ENCODE data around the gene ACSF2. TPM values are rescaled to one million over a fixed set of nuclear protein-coding genes. Genes with fewer than 3 reads are reported as not detected.
A peak's percentile ranks its signal among the peaks of the same experiment; 100 is the strongest.

Gene ACSF2
- total RNA-seq, 1 donor from 2014 or later = 14.9 TPM

DNA sequence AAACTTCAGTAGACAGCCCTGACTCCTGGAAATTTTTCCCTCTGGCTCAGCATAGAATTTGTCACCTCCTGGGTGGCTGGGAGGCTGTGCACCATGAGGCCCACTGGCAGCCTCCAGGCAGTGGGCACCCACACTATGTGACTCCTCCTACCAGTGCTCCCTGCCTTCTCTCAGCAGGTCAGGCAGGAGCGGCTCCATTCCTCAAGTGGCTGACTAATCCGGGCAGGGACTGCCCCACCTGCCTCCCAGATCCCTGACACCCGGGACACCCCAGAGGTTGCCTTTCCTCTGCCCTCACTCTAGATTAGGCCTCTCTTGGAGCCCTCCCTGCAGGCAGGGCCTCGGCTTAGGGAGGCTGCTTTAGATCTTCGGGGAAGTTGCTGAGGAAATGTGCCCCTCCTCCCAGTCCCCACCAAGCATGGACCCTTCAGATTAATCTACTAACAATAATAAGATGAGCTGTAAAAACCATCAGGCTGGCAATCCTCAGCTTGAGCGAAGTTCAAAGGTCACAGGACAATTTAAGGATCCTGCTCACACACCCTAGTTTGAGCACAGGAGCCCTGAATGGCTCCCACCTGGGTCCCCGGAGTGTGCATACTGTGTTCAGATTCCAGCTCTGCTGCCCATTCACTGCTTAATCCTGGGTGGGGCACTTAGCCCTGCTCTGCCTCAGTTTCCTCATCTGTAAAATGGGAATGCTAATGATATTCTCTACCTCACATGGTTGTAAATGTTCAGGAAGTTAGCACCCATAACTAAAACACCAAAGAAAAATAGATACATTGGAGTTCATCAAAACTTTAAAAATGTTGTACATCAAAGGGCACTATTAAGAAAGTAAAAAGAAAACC, 72.2 kb downstream of the ACSF2 start:
- no peak for DNase-seq (ENCODE audit: low spot score)

DNA sequence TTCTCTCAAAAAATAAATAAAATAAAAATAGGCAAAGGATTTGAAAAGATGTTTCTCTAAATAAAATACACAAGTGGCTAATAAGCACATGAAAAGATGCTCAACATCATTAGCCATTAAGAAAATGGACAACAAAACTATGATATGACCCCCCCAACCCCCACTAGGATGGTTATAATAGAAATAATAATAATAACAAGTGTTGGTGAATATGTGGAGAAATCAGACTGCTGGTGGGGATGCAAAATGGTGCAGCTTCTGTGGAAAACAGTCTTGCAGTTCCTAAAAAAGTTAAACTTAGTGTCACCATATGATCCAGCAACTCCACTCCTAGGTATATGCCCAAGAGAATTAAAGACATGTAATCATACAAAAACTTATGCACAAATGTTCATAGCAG, 73.3 kb downstream of the ACSF2 start:
- DNase-seq (ENCODE audit: low spot score) = no peak

DNA sequence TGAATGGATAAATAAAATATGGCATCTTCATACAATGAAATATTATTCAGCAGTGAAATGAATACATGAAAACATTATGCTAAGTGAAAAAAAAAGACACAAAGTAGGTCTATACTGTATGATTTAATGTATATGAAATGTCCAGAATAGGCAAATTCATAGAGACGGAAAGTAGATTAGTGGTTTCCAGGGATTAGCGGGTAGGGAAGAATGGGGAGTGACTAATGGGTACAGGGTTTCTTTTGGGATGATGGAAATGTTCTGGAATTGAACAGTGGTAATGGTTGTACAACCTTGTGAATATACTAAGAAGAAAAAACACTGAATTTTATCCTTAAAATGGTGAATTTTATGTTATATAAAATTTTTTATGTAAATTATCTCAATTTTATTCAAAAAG, 73.7 kb downstream of the ACSF2 start:
- DNase-seq (ENCODE audit: low spot score) = no peak

DNA sequence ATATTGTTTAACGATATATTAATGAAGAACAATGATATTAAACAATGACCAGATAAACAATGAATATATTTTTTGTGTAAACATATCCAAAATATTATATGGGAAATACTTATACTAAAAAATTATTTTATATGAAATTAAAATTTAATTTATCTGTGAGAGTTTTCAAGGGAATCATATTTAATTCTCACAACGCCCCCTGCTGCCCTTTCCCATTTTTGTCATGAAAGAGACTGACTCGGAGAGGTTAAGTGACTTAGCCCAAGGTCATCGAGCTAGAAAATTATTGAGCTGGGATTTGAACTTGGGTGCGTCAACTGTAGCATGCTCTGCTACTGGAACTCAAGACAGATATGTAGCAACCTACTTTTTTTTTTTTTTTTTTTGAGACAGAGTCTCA, 75.0 kb downstream of the ACSF2 start:
- no peak for DNase-seq (ENCODE audit: low spot score)

DNA sequence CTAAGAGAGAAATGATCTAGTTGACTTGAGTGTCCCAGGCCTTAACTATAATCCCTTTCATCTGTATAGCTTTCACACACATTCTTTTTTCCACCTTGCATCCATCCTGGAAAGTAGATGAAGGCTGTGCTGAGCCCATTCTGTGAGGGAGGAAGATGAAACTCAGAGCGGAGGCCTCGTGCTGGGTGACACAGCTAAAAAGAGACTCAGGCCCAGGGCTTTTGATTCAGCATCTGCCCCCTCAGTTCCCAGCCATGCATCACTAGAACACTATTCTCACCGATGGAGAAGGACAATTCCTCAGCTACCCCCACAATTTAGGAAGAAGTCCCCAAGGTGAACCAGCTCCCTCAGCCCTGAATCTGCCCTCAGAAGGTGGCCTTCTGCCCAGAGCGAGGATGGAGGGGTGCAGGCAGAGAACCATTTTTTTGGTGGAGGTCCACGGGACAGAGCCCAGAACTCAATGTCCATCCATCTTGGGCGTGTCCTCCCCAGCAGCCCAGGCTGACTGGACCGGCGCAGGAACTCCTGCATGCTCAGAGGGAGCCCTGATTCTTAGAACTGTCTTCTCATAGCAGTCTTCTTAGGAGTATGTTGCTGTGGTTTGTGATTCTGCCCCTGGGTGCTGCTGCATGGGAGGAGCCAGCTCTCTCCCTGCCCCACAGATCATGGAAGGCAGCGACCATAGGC, 76.4 kb downstream of the ACSF2 start:
- DNase-seq (ENCODE audit: low spot score) = no peak

DNA sequence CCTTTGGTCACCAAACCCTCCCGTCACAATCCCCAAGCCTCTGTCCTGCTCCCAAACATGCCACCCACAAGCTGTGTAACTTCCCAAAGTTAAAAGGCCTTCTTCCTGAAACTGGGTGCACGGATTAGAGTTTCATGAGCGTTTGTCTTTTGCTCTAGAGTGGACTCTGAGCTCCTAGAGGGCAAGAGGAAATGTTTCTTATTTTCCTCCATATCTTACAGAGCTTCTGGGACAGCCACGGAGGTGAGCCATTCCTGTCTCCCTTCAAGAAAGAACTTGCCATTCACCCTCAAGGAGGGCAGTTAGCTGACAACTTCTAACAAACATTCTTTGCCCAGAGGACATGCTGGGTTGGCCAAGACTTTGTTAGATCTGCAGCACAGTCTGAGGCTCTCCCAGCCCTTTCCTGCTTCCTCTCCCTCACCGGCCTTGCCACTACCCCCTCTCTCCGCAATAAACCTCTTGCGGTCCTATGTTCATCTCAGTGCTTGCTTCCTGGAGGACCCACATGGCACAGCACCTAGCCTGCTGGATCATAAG, 79.6 kb downstream of the ACSF2 start:
- DNase-seq (ENCODE audit: low spot score) = no peak

GRCh38 chr17:50506298-50506697, 80.3 kb downstream of the ACSF2 start:
- no peak for DNase-seq (ENCODE audit: low spot score)

GRCh38 chr17:50507871-50508572, 82.0 kb downstream of the ACSF2 start, which contains the start of gene MYCBPAP:
Gene MYCBPAP, plus strand, starts transcription at chr17:50508439. Its CDS starts 236 bp downstream, at chr17:50508675.
- DNase-seq (ENCODE audit: low spot score) = peak; percentile 79

DNA sequence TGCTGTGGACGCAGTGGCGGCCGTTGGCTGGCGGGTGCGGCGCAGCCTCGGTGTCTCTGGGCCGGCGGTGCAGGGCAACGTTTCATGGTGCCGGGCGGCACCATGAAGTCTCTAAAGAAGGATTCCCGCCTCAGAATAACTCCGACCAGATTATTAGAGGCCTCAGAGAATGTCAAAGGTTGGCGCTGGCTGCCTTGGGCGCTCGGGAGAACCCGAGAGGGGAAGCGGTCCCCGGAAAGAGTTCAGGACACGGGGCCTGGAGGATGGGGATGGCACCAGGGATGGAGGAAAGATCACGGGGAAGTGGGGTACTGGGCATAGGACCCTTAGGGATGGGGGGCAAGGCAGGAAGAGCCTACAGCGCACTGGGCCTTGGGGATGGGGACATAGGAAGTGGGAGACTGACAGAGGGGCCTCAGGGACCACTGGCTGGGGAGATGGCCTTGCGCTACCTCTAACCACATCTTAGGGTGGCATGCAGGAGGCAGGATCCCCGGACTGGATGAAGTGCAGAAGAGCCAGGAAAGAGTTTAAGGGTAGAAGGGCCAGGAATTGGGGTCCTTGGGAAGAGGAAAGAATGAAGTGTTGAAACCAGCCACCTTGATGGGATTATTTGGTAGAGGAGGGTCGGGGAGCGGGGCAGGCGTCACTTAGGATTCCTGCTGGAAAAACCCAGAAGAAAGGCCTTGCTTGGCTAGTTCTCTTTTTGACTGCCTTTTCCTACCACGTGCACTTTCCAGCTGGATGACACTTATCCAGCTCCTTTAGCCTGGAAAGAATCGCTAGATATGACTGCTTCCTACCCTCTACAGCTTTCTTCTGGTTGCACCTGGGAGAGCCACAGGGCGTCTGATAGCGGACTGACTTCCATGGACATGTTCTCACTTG, 82.8 kb downstream of the ACSF2 start:
- no peak for DNase-seq (ENCODE audit: low spot score)

DNA sequence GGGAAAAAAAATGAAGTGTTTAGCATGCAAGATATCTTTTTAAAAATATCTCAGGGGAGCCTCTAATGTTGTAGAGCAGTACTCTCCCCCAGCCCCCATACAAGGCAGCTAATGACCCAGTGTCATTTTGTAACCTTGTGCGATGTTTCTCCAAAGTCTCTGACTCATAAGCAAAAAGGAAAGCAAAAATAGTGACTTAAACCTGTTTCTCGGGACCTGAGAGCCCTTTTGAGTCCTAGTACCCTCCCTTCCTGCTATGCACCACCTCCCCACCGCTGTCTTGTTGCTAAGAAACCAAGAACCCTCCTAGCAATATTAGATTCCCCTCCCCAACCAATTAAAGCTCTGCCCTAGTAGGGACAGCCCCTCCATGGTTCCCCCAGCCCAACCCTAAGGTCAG, 85.0 kb downstream of the ACSF2 start:
- DNase-seq (ENCODE audit: low spot score) = peak; percentile 39

- no peak for DNase-seq (ENCODE audit: low spot score)
These were observed 87.5 kb downstream of the ACSF2 start for GRCh38 chr17:50513495-50513894.

DNA sequence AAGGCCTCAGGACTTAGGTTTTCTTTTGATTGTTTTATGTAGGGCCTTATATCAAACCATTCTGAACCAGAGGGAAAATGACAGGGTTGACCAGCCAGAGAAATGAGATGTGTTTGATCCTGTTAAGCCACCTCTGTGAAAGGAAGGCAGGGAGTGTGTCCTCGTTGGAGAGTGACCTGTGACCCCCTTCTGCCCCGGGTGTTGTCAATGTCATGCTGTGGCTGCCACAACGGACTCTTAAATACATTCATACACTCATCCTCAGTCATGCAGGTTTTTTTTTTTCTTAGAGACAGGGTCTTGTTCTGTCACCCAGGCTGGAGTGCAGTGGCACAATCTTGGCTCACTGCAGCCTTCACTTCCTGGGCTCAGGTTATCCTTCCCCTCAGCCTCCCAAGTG, 88.4 kb downstream of the ACSF2 start:
- DNase-seq (ENCODE audit: low spot score) = no peak

DNA sequence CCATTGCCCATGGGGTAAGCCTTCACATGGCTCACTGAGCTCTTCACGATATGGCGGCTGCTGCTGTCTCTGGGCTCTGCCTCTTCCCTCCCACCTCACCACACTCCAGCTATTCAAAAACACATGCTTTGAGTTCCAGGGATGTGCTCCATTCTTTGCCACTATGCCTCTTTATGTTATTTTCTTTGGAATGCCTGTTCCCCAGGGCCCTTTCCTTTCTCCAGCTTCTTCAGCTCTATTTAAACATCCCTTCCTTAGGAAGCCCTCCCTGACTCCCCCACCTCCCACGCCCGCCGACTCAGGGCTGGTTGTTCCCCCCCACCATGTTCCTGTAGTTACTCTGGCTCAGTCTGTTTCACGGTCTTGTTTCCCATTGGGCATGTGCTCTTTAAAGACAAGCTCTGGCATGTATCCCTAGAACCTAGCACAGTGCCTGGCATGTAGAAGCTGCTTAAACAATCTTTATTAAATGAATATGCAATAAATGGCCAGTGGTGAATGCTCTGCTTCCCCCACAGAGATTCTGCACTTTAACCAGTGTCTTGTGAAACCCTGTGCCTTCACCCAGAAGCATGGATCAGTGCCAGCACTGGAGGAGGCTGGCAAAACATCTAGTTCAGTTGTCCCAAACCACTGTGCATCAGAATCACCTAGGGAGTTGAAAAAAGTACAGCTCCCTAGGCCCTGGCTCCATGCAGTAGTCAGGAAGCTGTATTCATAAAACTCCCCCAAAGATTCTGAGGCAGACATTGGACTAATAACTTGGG, 89.1 kb downstream of the ACSF2 start:
- DNase-seq (ENCODE audit: low spot score) = no peak

GRCh38 chr17:50517011-50517410, 91.0 kb downstream of the ACSF2 start:
- no peak for DNase-seq (ENCODE audit: low spot score)

DNA sequence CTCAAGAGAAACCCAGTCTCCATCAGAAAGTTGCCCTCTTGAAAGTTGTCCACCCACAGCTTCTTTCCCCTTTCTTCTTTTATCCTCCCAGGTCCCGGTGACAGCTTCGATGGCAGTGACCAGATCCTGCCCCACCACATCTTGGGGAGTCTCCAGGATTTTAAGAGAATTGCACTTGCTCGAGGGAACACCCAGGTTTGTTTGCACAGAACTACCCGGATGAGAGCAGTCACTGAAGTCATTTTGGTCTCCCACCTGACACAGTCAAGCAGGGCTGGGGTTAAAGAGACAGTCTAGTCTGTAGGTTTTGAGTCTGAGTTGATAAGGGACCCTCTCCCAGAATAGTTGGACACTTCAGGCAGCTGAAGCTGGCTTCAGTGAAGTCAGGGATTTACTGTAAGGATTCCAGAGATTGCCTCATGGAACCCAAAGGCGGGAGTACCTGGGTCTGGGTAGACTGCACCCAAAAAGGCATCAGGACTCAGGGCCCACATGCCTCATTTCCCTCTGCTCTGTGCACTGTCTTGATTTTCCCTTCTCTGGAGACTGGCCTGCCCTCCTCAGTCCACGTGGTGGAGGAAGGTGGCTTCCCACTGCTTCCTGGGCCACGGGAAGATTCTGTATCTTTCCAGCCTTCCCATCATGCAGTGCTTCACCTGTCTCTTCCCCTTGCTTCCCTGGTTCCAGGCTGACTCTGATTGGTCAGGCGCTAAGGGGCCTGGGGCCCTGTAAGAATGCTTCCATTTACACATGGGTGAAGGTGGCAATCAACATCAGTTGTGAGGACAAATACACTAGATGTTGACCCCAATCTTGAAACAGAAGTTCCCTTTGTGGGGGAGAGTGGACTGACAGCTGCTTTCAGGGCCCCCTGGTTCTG, 91.7 kb downstream of the ACSF2 start:
- no peak for DNase-seq (ENCODE audit: low spot score)

- DNase-seq (ENCODE audit: low spot score) = no peak
These were observed 92.5 kb downstream of the ACSF2 start for GRCh38 chr17:50518384-50519023.

- DNase-seq (ENCODE audit: low spot score) = no peak
These were observed 93.3 kb downstream of the ACSF2 start for GRCh38 chr17:50519141-50519834.

DNA sequence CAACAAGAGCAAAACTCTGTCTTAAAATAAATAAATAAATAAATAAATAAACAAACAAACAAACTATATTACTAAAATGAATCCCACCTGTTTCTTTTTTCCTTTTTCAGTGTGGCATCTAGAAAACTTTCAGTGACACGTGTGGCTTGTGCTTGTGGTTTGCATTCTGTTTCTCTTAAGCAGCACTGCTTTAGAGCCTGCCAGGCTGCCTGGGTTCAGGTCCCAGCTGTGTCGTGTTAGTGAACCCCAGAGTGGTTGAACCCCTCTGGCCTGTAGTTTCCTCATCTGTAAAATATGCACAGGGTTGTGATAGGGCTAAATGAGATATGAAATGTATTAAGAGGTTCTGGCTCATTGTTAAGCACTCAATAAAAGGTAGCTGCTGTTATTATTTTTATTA, 94.5 kb downstream of the ACSF2 start:
- DNase-seq (ENCODE audit: low spot score) = no peak

Data from umbilical cord (tissue), 2 donors.